ENCODE data around the gene FOXK1.
A peak's percentile ranks its signal among the peaks of the same experiment; 100 is the strongest.
"Not testable (repeated sequence)": the region's sequence is repeated elsewhere in the genome, so short reads cannot be mapped to it uniquely, and the experiment has no call there.

FOXK1 gene

GRCh38 chr7:4787947-4788626, 106.0 kb downstream of the FOXK1 start:
- no peak for DNase-seq

GRCh38 chr7:4788627-4789189, 106.6 kb downstream of the FOXK1 start:
- DNase-seq = no peak

GRCh38 chr7:4789194-4790077, 107.3 kb downstream of the FOXK1 start:
- no peak for DNase-seq

GRCh38 chr7:4790078-4790465, 108.0 kb downstream of the FOXK1 start:
- no peak for DNase-seq

GRCh38 chr7:4790516-4790991, 108.5 kb downstream of the FOXK1 start:
- no peak for DNase-seq

- DNase-seq = no peak
These were observed 109.1 kb downstream of the FOXK1 start for GRCh38 chr7:4791101-4791737.

GRCh38 chr7:4791738-4792536, 109.8 kb downstream of the FOXK1 start:
- DNase-seq = peak; percentile 75

- no peak for DNase-seq
These were observed 110.5 kb downstream of the FOXK1 start for GRCh38 chr7:4792537-4793126.

- DNase-seq = not testable (repeated sequence)
These were observed 111.4 kb downstream of the FOXK1 start for GRCh38 chr7:4793385-4793993.

- DNase-seq = not testable (repeated sequence)
These were observed 112.1 kb downstream of the FOXK1 start for GRCh38 chr7:4794171-4794570.

GRCh38 chr7:4794591-4795350, 112.7 kb downstream of the FOXK1 start:
- DNase-seq = no peak

GRCh38 chr7:4796453-4796852, 114.4 kb downstream of the FOXK1 start:
- no peak for DNase-seq

- DNase-seq = peak; percentile 49
These were observed 116.0 kb downstream of the FOXK1 start for GRCh38 chr7:4797858-4798705.

- DNase-seq = no peak
These were observed 116.7 kb downstream of the FOXK1 start for GRCh38 chr7:4798706-4799235.

GRCh38 chr7:4799508-4800268, 117.6 kb downstream of the FOXK1 start:
- no peak for DNase-seq

GRCh38 chr7:4800487-4800886, 118.4 kb downstream of the FOXK1 start:
- DNase-seq = no peak

- no peak for DNase-seq
These were observed 119.1 kb downstream of the FOXK1 start for GRCh38 chr7:4800926-4801838.

- no peak for DNase-seq
These were observed 119.7 kb downstream of the FOXK1 start for GRCh38 chr7:4801839-4802231.
